ENCODE results near the gene TAS2R14. TPM values are rescaled to one million over a fixed set of nuclear protein-coding genes. Genes with fewer than 3 reads are reported as not detected.

TAS2R14 gene
- total RNA-seq, 6 experiments from 2014 or later = 0.81 to 4.2 (median 1.6) TPM

- Histone ChIP-seq H3K9me3 (no peaks in the 10 kb centered on the region), H3K36me3 (no peaks in the 10 kb centered on the region), H3K4me3 (no peak overlapping the region), H3K4me1 (peaks cover 0 to 10% (median 2%) of the 10 kb centered on the region in 4 donors), H3K27me3 (no peaks in the 10 kb centered on the region), H3K27ac (no peak overlapping the region)
- DNase-seq = peak; percentile 29 to 76 (median 64)
- WGBS (ENCODE audit: insufficient coverage, low coverage, low lambda C conversion rate, missing lambda C conversion rate) = 60% methylated on average over 13 of the region's 15 CpGs
- intact Hi-C loops (cut with DNase I) = no loop called here
- no peak for TF ChIP-seq CTCF (IDR thresholded peaks at IDR 0.05)
- no peak for TF ChIP-seq POLR2A (IDR thresholded peaks at IDR 0.05)
- ATAC-seq = peak; percentile 93 to 99 (median 96)
Observed at GRCh38 chr12:10968765-10969456, 29.8 kb upstream of the TAS2R14 start.

GRCh38 chr12:10967409-10967808 lies 28.3 kb upstream of the TAS2R14 start:
- intact Hi-C loops (cut with DNase I) = no loop called here
- H3K27me3 ChIP-seq = no peaks in the 10 kb centered on the region
- WGBS (ENCODE audit: insufficient coverage, low coverage, low lambda C conversion rate, missing lambda C conversion rate) = 66% methylated on average over 2 of the region's 2 CpGs
- no peak for DNase-seq
- peaks cover 0 to 10% (median 2%) of the 10 kb centered on the region in 4 donors for H3K4me1 ChIP-seq
- no peaks in the 10 kb centered on the region for H3K36me3 ChIP-seq
- no peak for ATAC-seq
- no peak overlapping the region for H3K4me3 ChIP-seq
- no peaks in the 10 kb centered on the region for H3K9me3 ChIP-seq
- no peak for TF ChIP-seq CTCF (IDR thresholded peaks at IDR 0.05)
- no peak for TF ChIP-seq POLR2A (IDR thresholded peaks at IDR 0.05)
- H3K27ac ChIP-seq = no peak overlapping the region

GRCh38 chr12:10966314-10966713 lies 27.3 kb upstream of the TAS2R14 start:
- intact Hi-C loops (cut with DNase I) = no loop called here
- Histone ChIP-seq H3K4me1 (peaks cover 0 to 10% (median 2%) of the 10 kb centered on the region in 4 donors), H3K27me3 (no peaks in the 10 kb centered on the region), H3K9me3 (no peaks in the 10 kb centered on the region), H3K27ac (no peak overlapping the region), H3K36me3 (no peaks in the 10 kb centered on the region), H3K4me3 (no peak overlapping the region)
- no peak for ATAC-seq
- TF ChIP-seq POLR2A (IDR thresholded peaks at IDR 0.05) (no peak), CTCF (IDR thresholded peaks at IDR 0.05) (no peak)
- DNase-seq = no peak

GRCh38 chr12:10965476-10965875 lies 26.4 kb upstream of the TAS2R14 start:
- DNase-seq = no peak
- Histone ChIP-seq H3K27me3 (no peaks in the 10 kb centered on the region), H3K4me1 (peaks cover 0 to 10% (median 2%) of the 10 kb centered on the region in 4 donors), H3K36me3 (no peaks in the 10 kb centered on the region), H3K4me3 (no peak overlapping the region), H3K27ac (no peak overlapping the region), H3K9me3 (no peaks in the 10 kb centered on the region)
- no peak for TF ChIP-seq POLR2A (IDR thresholded peaks at IDR 0.05)
- no peak for TF ChIP-seq CTCF (IDR thresholded peaks at IDR 0.05)
- WGBS (ENCODE audit: insufficient coverage, low coverage, low lambda C conversion rate, missing lambda C conversion rate) = 81% methylated on average over 1 of the region's 1 CpG
- intact Hi-C loops (cut with DNase I) = no loop called here
- ATAC-seq = no peak

All from right lobe of liver (tissue), 6 donors.